Esophagus muscularis mucosa (tissue), 4 donors: ENCODE results near the gene PDE4D. TPM values are rescaled to one million over a fixed set of nuclear protein-coding genes. Genes with fewer than 3 reads are reported as not detected.

ENCODE experiments used
- DNase-seq: peaks from one replicate; pipeline ENCODE4 v3.0.0-alpha.2; 2017; ENCODE audit errors: extremely low spot score
- H3K27ac ChIP-seq, 4 donors: fragments of 200-600 bp; sonication (generic); replicated peaks in 1 of 4; 1 replicate in 3 of 4; 2 replicates in 1 of 4; pipeline ENCODE4 v1.5.1; 2016 to 2019; ENCODE audit warnings: mild to moderate bottlenecking in 1 of 4
- H3K27me3 ChIP-seq, 4 donors: fragments of 200-600 bp; sonication (generic); one replicate each; pipeline versions ENCODE4 v1.5.1 to v1.6.0; 2016 to 2019
- H3K36me3 ChIP-seq, 4 donors: fragments of 200-600 bp; sonication (generic); one replicate each; pipeline ENCODE4 v1.5.1; 2016 to 2019
- H3K4me1 ChIP-seq, 4 donors: fragments of 200-600 bp; sonication (generic); one replicate each; pipeline ENCODE4 v1.5.1; 2016 to 2019
- H3K4me3 ChIP-seq, 4 donors: fragments of 200-600 bp; sonication (generic); 1 replicate in 2 of 4; 2 replicates in 2 of 4; pipeline ENCODE4 v1.5.1; 2016 to 2019; ENCODE audit warnings: mild to moderate bottlenecking in 4 of 4, moderate library complexity in 1 of 4
- H3K9me3 ChIP-seq, 4 donors: fragments of 200-600 bp; sonication (generic); 1 replicate in 3 of 4; 2 replicates in 1 of 4; pipeline ENCODE4 v1.5.1; 2016 to 2019
- EP300 ChIP-seq: sonication (generic); formaldehyde crosslinking; IDR thresholded peaks from one replicate; pipeline ENCODE4 v1.6.1; 2017; ENCODE audit warnings: antibody characterized with exemption
- POLR2A ChIP-seq: fragments of 450-650 bp; IDR thresholded peaks from one replicate; pipeline ENCODE4 v1.6.1; 2017; ENCODE audit warnings: antibody characterized with exemption, moderate library complexity, mild to moderate bottlenecking, low read depth
- POLR2AphosphoS5 ChIP-seq, 2 donors: sonication (generic); formaldehyde crosslinking; IDR thresholded peaks; one replicate each; pipeline ENCODE4 v1.6.1; 2017; ENCODE audit warnings: antibody characterized with exemption in 2 of 2
- WGBS: methylation state at CpG from one replicate; pipeline ENCODE4 v1.1.5; 2018; 5-methylcytosine and 5-hydroxymethylcytosine counted together
- intact Hi-C: fragments of 100-400 bp; cut with DNase I; formaldehyde crosslinking; loops from one replicate; pipeline ENCODE4 v1.15.1; 2023
- total RNA-seq, 4 donors: library from RNA; depleted of rRNA; stranded (reverse); fragments of >200 nt; gene quantifications; one replicate each; pipeline versions ENCODE4 v1.1.0 to v1.2.1, GENCODE V29; 2016
- TF ChIP-seq, protein P1 (sequence below), 3 experiments: fragments of 200-600 bp in 2 of 3; fragments of 450-650 bp in 1 of 3; sonication (generic) in 2 of 3; IDR thresholded peaks; one replicate each; pipeline ENCODE4 v1.5.1; 2017 to 2019; ENCODE audit warnings: antibody characterized with exemption in 3 of 3, mild to moderate bottlenecking in 2 of 3, moderate library complexity in 1 of 3

PDE4D gene
- total RNA-seq = 10 to 100 TPM; 39.2 to 87.0 (median 50.2) TPM

- Histone ChIP-seq H3K9me3 (peaks cover 0 to 4% (median 0%) of the 10 kb centered on the region in 4 donors), H3K36me3 (no peaks in the 10 kb centered on the region), H3K27me3 (peaks cover 0 to 35% (median 0%) of the 10 kb centered on the region in 4 donors), H3K4me1 (peaks cover 4 to 24% (median 19%) of the 10 kb centered on the region in 4 donors), H3K27ac (no peak within 1 kb of the TSS), H3K4me3 (peak within 1 kb of the TSS; percentile 40 to 58 (median 51))
- WGBS = 2% methylated on average over 30 of the region's 63 CpGs
- intact Hi-C loops = no loop called here
- TF ChIP-seq POLR2AphosphoS5 (IDR thresholded peaks at IDR 0.05) (no peak), POLR2A (no peak), EP300 (no peak)
- TF ChIP-seq, protein P1, sequence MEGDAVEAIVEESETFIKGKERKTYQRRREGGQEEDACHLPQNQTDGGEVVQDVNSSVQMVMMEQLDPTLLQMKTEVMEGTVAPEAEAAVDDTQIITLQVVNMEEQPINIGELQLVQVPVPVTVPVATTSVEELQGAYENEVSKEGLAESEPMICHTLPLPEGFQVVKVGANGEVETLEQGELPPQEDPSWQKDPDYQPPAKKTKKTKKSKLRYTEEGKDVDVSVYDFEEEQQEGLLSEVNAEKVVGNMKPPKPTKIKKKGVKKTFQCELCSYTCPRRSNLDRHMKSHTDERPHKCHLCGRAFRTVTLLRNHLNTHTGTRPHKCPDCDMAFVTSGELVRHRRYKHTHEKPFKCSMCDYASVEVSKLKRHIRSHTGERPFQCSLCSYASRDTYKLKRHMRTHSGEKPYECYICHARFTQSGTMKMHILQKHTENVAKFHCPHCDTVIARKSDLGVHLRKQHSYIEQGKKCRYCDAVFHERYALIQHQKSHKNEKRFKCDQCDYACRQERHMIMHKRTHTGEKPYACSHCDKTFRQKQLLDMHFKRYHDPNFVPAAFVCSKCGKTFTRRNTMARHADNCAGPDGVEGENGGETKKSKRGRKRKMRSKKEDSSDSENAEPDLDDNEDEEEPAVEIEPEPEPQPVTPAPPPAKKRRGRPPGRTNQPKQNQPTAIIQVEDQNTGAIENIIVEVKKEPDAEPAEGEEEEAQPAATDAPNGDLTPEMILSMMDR (IDR thresholded peaks at IDR 0.05) = no peak
- no peak for DNase-seq
Measured at GRCh38 chr5:59893429-59894227, at the start of gene PDE4D. TSS of gene PDE4D (minus strand) at chr5:59893726.

DNA sequence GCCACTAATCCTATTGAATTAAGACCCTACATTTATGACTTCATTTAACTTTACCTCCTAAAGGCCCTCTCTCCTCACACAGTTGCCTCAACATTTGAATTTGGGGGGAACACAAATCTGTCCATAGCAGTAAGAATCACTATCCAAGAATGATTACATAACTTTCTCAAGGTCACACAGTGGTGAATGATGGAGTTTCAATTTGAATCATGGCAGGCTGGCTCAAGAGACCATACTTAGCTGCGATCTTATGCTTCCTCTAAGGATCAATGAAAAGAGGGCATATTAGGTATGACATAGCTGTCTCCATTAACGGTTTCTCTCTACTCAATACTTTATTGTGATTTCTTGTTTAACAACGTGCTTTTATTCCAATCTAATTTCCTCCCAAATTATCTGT is 44.1 kb upstream of the PDE4D start:
- H3K36me3 ChIP-seq = no peaks in the 10 kb centered on the region
- intact Hi-C loops = no loop called here
- TF ChIP-seq, protein P1 (IDR thresholded peaks at IDR 0.05) = no peak
- TF ChIP-seq POLR2A (no peak), POLR2AphosphoS5 (IDR thresholded peaks at IDR 0.05) (no peak), EP300 (no peak)
- H3K9me3 ChIP-seq = no peaks in the 10 kb centered on the region
- 88% methylated on average over 3 of the region's 3 CpGs for WGBS
- no peaks in the 10 kb centered on the region for H3K27me3 ChIP-seq
- DNase-seq = no peak
- no peaks in the 10 kb centered on the region for H3K4me1 ChIP-seq
- no peak overlapping the region for H3K27ac ChIP-seq
- no peak overlapping the region for H3K4me3 ChIP-seq

GRCh38 chr5:59923465-59923864 is 29.9 kb upstream of the PDE4D start:
- TF ChIP-seq, protein P1 (IDR thresholded peaks at IDR 0.05) = no peak
- TF ChIP-seq EP300 = no peak
- no peak for TF ChIP-seq POLR2A
- TF ChIP-seq POLR2AphosphoS5 (IDR thresholded peaks at IDR 0.05) = no peak
- no peak for DNase-seq
- 94% methylated on average over 3 of the region's 3 CpGs for WGBS
- no peaks in the 10 kb centered on the region for H3K27me3 ChIP-seq
- no peaks in the 10 kb centered on the region for H3K9me3 ChIP-seq
- no peaks in the 10 kb centered on the region for H3K36me3 ChIP-seq
- H3K4me1 ChIP-seq = no peaks in the 10 kb centered on the region
- H3K4me3 ChIP-seq = no peak overlapping the region
- intact Hi-C loops = no loop called here
- no peak overlapping the region for H3K27ac ChIP-seq

GRCh38 chr5:59922220-59922619 is 28.7 kb upstream of the PDE4D start:
- Histone ChIP-seq H3K9me3 (no peaks in the 10 kb centered on the region), H3K36me3 (no peaks in the 10 kb centered on the region), H3K4me1 (no peaks in the 10 kb centered on the region), H3K27me3 (no peaks in the 10 kb centered on the region), H3K4me3 (no peak overlapping the region), H3K27ac (no peak overlapping the region)
- DNase-seq = no peak
- intact Hi-C loops = no loop called here
- 80% methylated on average over 1 of the region's 1 CpG for WGBS
- TF ChIP-seq POLR2A (no peak), EP300 (no peak), POLR2AphosphoS5 (IDR thresholded peaks at IDR 0.05) (no peak)
- TF ChIP-seq, protein P1 (IDR thresholded peaks at IDR 0.05) = no peak

DNA sequence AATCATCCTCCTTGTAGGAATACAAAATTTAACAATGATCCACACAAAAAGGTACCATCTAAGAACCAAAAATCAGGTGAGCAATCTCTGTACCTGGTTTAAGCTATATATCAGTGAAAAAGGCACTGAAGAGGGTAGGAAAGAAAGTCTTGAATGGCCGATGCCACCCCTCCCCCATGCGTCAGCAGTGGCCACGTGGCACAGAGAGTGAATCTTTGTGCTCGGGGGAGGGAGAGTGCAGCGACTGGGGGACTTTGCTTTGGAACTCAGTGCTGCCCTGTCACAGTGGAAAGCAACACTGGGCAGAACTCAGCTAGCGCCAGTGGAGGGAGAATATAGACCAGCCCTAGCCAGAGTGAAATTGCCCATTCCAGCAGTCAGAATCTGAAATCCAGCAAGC is 28.3 kb upstream of the PDE4D start:
- TF ChIP-seq POLR2A (no peak), EP300 (no peak), POLR2AphosphoS5 (IDR thresholded peaks at IDR 0.05) (no peak)
- TF ChIP-seq, protein P1 (IDR thresholded peaks at IDR 0.05) = no peak
- H3K36me3 ChIP-seq = no peaks in the 10 kb centered on the region
- H3K27ac ChIP-seq = no peak overlapping the region
- H3K4me1 ChIP-seq = no peaks in the 10 kb centered on the region
- intact Hi-C loops = no loop called here
- H3K4me3 ChIP-seq = no peak overlapping the region
- H3K27me3 ChIP-seq = no peaks in the 10 kb centered on the region
- no peaks in the 10 kb centered on the region for H3K9me3 ChIP-seq
- WGBS = 79% methylated on average over 6 of the region's 6 CpGs
- DNase-seq = no peak
